ENCODE data around the gene DLG2.

GRCh38 chr11:84014539-84014938 is 1612.6 kb downstream of the DLG2 start:
- TF ChIP-seq POLR2A (IDR thresholded peaks at IDR 0.05; ENCODE audit: low read depth, low read length) = no peak
- TF ChIP-seq POLR2AphosphoS5 (IDR thresholded peaks at IDR 0.05; ENCODE audit: low read depth, low read length) = no peak
- no peak for TF ChIP-seq TAF1 (IDR thresholded peaks at IDR 0.05; ENCODE audit: low read depth, low read length)

Data from GM12891 (cell line).